Measurements from ENCODE around the gene SLF2.
"Not testable (repeated sequence)": the region's sequence is repeated elsewhere in the genome, so short reads cannot be mapped to it uniquely, and the experiment has no call there.

SLF2 gene

DNA sequence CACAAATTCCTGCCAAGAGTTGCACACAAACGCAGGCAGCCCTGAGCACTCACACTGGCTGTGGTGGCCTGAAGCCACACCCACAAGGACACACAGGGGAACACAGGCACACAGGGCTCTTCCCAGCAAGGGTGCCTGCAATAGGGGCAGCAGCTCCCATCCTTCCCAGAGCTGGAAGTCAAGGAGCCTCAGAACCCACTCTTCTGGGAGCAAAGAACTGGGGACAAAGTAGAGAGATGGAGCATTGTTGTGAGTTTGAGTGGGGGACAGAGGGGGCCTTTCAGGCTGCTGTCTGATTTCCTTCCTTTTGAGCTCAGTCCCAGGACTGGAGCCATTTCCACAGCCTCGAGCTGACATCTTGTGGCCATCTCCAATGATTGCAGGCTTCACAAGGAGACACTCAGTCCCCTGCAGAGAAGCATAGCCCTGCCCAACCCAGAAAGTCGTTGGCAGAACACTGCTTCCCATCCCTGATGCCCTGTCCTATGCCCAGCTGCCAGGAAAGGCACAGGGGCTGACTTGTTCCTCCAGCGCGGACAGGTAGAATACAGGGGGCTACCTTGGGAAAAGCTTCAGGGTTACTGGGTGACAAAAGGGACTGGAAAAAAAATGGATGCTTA is 34.4 kb upstream of the SLF2 start:
- peak; percentile 79 for DNase-seq

DNA sequence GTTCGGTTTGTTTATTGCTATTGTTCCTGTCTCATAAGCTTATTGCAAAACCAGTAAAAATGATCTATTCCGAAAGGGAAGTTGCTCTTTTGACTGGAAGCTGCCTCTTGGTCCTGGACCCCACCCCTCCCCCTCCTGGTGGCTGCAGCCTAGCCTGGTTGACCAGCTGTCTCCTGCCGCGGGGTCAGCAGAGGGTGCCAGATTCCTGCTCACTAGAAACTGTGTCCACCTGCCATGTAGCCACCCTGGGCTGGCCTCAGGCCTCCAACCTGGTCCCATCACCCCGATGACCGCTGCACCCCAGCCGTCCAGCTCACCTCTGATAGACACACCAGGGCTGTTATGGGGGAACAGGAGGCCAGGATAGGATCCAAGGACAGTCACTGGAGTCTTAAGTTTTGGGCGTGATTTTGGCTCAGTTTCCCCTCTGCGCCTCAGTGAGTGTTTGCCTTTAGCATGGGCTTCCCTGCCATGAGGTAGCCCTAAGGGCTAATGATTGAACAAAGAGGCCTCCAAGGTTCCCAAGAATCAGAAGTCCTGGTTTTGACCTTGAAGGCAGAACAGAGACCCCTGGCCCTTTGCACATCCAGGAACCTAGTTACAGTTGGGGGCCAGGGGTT is 32.9 kb upstream of the SLF2 start:
- DNase-seq: no peak

DNA sequence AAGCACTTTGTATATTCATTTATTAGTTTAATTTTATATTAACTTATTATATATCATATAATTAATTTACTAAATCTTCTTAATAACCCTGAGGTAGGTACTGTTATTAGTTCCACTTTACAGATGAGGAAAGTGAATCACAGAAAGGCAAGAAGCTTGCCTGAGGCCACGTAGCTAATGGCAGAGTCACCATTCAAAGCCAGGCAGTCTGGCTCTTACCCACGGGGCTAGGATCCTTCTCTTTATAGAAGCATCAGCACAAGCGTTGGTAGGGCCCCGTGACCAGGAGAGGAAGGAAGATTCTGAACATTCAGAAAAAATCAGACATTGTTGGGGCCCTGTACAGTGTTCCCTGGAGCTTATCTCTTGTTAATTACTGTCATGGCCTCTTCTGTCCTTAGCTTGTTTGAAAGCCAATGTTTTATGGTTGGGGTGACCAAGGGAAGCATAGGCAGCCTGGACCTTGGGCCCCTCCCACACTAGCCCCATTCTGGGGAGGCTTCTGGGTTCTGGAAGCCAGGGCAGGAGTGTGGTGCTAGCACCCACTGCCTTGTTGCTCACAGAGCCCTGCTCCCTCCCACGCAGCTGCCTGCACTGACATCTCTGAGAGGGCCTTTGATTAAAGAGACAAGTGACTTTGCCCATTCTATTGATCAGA is 31.1 kb upstream of the SLF2 start:
- no peak for DNase-seq

DNA sequence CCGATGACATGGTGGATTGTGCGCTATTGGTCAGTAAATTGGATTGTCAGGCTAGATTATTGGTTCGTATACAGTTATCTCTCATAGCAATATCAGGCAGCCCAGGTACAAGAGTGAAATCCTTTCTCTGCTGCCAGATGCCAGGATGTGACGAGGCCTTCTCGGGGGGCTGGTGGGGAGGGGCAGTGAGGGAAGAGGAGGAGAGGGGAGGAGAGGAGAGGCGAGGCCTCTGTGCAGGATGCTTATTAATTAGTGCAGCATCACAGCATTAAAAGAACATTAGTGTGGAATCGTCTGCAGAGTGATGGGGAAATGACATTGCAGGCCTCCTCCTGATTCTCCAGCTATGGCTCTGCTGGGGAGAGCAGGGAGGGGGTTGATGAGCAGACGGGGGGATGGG is 30.5 kb upstream of the SLF2 start:
- no peak for DNase-seq

DNA sequence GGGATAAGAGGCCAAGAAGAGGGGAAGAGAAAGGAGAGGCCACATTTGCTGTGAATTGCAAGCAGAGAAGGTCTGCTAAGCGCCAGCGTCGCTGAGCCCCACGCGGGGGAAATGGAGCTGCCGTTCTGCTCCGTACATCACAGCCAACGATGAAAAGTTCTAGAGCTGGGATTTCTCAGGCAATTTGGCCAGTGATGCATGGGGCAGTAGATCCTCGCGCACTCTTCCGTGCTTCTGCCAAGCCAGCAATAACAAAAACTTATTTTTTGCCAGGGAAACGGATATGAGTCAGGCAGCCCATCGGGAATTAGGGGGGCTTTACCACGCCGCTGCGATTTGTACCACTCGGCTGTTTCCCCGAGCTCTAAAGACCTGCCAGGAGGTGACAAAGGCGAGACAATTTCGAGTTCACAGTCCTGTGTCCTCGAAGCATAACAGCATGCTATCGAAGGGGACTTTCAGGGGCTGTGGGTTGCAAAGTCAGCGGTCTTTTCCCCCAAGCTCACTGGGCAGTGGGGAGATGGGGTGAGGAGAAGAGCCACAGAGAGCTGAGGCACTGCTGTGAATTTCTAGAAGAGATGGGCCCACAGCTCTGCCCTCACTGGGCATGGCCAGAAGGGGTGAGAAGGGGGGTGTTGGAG is 30.0 kb upstream of the SLF2 start:
- DNase-seq: no peak

DNA sequence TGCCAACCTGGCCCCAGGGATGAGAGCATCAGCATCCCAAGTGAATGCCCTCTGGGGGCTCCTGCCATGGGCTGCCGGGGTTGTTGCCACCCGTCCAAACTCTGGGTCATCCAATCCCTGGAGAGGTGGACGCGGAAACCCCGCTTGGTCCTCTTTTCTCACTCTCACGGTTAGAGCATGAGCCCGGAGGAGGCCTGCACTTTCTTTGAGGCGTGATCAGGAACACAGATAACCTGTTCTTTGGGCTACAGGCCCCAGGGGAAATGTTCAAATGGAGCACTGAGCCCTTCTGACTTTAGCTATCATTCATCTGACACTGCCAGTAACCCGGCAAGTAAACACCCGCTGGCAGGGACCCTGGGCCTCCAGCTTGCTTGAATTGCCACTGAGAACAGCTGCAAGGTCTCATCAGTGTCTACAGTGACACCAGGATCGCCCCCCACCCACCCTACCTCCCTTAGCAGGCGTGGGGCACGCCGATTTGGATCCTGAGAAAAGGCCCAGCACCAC is 29.4 kb upstream of the SLF2 start:
- no peak for DNase-seq

DNA sequence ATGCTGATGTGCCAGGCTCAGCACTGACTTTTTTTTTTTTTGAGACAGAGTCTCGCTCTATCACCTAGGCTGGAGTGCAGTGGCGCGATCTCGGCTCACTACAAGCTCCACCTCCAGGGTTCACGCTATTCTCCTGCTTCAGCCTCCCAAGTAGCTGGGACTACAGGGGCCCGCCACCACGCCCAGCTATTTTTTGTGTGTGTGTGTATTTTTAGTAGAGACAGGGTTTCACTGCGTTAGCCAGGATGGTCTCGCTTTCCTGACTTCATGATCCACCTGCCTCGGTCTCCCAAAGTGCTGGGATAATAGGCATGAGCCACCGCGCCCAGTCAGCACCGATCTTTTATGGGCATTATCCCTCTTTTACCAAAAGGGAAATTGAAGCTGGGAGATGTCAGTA is 27.2 kb upstream of the SLF2 start:
- DNase-seq: not testable (repeated sequence)

DNA sequence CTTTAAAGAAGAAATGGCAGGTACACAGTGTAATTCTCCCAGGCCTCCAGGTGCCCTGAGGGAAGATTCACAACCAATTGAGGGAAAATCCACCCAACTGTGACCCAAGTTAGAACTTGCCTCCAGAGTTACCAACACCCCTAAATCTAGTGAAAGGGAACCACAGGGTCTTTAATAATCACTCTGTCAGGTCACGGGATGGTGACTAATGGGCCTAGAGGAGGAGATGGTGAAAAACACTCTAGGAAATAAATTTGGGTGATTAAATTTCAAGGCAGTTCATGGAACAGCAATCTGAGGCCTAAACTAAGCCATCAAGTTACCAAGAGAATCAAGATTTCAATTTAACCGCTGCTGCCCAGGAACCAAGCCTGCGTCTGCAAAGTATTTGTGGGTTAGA is 26.7 kb upstream of the SLF2 start:
- DNase-seq: no peak

DNA sequence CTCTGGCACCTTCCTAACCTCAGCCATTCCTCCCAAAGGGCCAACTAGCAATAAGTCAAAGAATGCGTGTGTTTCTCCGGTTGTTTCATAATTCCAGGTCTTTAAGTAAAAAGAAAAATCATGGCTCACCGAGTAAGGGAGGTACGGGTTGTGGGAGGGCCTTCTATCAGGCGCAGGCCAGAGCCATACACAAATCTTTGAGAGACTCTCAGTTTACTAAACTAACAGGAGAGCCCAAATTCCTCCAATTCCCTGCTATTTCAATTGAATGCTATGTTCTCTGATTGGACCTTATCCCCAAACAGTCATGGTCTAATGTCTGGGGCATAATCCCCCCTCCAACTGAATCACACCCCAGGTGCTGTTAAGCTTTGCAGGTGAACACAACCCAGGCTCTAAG is 26.2 kb upstream of the SLF2 start:
- DNase-seq: peak; percentile 64

DNA sequence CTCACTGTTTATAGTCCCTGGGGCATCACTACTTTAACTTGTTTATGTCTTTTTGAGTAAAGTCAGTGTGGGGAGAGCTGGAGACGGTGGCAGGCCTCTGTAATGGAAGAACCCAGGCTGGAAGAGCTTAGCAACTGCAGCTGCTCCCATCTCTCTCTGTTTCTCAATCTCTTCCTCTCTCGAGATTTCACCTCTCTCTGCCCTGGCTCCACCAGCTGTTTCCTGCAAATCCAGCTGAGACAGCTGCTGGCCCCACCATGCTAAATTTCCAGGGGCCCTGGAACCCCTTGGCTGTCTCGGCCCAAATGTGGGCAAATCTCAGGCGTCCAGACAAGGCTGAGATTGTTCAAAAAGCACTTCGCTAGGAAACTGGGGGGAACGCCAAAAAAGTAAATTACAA is 25.8 kb upstream of the SLF2 start:
- DNase-seq: no peak

DNA sequence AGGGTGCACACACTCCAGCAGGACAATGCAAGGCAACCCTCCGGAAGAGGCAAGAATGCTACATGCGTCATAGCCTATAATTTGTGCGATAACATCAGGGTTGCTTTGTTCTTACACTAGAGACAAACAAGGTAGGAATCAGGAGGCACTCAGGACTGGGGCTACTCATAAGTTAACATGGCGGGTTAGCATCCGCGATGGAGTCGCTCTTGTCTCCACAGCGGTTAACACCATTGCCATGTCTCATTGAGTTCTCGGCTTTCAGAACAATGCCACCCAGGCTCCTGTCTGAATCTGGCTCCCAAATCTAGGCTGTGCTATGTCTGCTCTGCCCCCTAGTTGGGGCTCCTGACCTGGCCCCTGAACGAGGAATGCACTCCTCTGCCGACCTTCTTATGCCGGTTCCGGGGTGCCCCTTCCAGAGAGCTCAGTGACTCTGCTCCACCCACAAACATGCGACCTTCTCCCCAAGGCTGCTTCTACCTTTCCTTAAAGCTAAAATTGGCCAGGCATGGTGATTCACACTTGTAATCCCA is 24.9 kb upstream of the SLF2 start:
- DNase-seq: no peak

DNA sequence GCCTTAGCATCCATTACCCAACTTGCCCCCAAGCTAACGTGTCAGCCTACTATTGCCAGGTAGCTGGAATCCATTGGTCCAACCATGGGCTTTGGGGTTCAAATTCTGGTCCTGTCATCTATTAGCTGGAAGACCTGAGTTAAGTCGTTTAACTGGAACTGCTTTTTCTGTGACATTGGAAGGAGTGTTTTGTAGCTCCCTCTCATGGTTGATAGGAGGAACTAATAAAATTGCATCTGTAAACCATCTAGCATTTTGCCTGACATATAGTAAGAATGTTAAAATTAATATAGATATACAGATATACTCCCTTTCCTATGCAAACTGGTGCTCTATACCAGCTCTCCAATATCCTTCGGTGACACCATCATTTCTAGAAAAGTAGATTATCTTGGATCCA is 23.8 kb upstream of the SLF2 start:
- no peak for DNase-seq

DNA sequence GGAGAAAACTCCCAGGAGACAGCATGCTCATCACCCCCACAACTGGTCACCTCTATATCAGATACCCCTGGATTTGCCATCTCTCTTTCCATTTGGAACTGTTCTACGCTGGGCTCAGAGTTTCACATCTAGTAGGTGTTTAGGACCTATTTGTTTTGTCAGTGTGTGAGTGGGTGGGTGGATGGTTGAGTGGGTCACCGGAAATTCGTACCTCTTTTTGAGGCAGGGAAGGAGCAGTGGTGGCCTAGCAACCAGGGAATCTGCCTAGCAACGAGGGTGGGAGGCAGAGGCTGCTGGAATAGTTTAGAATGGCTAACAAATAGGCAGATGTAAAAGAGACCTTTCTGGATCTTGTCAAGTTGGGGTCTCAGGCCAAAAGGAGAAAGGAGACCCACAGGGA is 23.2 kb upstream of the SLF2 start:
- DNase-seq: no peak

DNA sequence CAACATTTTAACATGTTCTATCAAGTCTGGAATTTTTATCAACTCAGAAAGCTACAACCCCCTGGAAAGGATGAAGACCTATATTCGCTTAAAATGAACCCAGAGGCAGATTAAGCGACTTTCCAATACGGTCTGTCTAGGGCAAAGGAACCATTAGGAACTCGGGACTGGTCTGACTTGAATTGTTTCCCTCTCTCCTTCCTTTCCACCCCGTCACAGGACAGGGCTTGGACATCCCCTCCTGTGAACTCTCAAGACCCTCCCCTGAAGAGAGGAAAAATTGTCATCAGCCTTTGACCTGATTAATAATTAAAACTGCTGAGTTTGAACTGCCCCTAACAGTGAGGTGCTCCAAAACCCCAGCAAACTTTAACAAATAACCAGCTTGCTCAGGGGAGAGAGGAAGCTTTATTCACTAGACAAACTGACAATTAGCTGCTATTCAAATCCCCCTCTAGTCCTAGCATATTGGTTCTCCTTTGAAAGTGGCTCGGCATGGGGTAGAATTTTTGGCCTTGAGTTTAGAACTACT is 22.6 kb upstream of the SLF2 start:
- DNase-seq: no peak

DNA sequence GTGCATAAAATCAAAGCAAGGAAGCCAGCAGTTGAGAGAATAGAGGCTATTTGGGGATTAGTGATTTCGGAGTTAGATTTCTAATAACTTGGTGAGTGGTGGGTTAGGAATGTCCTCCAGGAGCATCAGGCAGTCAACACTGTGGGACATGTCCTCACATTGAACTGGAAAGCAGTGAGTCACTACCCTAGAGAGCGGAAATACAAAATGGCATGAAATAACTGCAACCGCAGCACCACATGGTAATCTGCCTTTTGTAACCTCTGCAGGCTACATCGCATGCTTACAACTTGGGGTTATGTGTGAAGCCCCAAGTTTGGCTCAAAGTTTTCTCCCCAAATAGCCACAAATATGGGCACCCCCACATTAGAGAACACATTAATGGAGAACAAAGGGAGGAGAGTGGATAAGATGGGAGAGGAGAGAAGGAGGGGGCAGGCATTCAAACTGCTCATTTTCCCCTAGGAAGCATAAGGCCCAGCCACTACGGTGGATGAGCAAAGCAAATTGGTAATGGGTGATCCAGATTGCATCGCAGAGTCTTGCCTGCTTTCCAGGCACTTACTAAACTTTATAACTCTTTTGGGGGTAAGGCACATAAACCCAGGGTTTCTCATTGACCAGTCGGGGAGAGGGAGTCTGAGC is 22.0 kb upstream of the SLF2 start:
- no peak for DNase-seq

DNA sequence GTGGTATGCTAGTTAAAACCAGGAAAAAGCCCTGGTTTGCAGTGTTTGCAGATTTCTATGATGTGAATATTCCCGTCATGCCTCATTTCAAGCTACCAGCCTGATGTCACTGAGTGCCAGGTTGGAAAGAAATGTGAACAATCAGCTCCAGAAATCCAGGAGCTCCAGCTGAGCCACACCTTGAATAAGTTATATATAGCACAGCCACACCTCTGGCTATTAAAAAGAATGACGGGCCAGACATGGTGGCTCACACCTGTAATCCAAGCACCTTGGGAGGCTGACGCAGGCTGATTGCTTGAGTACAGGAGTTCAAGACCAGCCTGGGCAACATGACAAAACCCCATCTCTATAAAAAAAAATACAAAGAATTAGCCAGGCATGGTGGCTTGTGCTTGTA is 18.7 kb upstream of the SLF2 start:
- DNase-seq: no peak

DNA sequence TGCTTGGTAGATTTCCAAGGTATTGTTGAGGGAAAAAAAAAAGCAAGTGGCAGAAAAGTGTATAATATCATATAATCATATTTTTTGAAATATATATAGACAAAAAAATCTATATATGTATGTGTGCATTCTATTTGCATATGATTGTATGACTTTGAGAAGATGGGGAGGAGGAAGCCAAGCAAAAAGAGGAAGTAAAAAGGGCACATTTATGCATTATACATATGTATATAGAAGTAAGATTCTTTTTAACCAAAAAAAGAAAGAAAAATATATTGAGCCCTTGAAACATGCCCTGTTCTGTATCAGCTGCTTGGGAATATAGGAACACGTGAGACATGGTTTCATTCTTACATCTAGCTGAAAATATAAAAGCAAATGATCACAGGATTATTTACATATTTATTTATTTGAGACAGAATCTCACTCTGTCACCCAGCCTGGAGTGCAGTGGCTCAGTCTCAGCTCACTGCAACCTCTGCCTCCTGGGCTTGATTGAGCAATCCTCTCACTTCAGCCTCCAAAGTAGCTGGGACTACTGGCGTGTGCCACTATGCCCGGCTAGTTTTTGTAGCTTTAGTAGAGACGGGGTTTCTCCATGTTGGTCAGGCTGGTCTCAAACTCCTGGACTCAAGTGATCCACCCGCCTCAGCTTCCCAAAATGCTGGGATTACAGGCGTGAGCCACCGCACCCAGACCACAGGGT is 18.0 kb upstream of the SLF2 start:
- DNase-seq: no peak

DNA sequence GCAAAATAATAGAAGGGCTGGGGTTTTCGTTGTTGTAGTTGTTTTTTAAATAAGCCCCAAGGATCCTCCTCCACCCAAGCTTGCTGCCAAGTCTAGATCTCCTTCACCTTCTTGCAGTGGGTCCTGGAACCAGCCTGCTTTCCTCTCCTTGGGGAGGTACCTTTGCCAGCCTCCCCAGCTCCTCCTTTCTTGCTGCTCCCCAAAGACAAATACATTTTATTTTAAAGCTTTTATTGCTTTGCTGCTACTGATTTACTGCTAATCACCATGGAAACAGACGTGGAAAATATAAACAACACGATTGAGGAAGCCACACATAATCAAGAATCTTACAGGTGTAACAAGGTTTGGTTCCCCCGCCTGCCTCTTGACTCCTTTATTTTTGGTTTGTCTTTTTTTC is 17.4 kb upstream of the SLF2 start:
- DNase-seq: no peak

DNA sequence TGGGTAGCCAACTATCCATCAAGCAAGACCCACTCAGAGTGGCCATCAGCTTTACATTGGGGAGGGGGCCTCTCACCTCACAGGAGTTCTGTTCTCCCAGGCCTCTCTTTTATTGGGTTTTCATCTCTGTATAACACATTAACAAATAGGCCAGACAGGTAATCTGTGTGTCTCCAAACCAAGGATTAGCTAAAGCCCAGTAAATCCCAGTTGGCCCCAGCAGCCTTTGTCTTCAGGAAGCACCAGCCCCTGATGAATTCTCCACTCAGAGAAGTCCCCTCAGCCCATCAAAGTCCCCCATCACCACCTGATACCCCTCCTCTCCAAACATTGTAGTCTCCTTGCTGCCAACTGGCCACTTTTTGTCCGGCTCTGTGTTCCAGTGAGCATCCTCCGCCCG is 16.9 kb upstream of the SLF2 start:
- no peak for DNase-seq

DNA sequence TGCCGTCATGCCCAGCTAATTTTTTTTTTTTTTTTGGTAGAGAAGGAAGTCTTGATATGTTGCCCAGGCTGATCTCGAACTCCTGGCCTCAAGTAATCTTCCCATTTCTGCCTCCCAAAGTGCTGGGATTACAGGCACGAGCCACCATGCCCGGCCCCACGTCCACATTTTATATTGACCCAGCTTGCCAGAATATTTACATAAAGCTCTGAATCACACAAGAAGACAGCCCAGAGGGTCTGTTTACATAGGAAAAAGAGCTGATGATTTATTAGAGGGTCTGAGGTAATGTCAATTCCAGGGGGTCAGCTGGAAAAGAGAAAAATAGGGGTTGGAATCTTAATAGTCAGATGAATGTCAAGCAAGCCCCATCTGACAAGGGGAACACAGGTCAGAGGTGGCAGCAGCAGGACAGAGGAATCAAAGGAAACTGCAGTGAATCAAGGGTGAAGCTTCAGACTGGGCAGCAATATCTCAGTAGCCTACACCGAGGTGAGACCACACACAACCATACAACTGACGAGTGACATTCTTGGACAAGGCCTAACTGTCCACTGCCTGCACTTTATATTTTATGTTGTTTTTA is 15.8 kb upstream of the SLF2 start:
- DNase-seq: peak; percentile 28

DNA sequence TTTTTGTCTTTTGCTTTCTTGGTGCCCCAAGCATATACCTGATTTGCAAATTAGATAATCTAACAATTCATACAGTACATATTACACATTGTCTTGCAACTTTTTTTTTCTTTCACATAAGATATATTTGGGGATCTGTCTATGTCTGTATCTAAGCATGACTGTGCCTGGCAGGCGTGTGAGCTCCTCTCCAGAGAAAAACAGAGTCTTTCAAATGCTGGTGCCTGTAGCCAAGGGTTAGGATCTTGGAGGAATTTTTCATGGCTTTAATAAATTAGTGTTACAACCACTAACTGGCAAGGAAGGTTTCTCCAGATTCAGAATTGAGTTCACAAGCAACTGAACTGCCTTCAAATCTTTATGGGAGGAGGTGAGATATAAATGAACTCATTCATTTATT is 14.8 kb upstream of the SLF2 start:
- DNase-seq: no peak

Data from right kidney (tissue), 1 donor.